NCI-H82 (cell line): ENCODE data around the gene SENP1.
A peak's percentile ranks its signal among the peaks of the same experiment; 100 is the strongest.

Experiments used
- DNase-seq: peaks from one replicate; lab custom pipeline; 2025; lab: John Stamatoyannopoulos, UW

The SENP1 gene

GRCh38 chr12:48067250-48067938 is 38.5 kb downstream of the SENP1 start:
- DNase-seq, result no peak

- no peak for DNase-seq
Observed at GRCh38 chr12:48065041-48065440, 40.8 kb downstream of the SENP1 start.

DNA sequence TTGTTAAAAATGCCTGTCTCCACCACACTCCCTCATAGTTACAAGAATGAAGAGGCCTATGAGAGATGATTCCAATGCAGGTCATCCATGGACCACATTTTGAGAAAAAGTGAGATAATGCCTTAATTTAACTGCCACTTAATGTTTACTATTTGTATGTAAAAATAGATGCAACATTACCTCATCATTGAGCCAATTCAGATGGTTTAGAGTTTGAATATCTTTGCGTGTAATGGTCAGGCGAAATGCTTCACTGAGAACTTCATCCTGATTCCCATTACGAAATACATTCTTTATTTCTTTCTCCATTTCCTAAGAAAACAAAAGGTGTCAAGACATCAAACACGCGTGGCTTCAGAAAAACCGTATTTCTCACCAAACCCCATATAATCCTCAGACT is 42.3 kb downstream of the SENP1 start:
- DNase-seq, result no peak

DNA sequence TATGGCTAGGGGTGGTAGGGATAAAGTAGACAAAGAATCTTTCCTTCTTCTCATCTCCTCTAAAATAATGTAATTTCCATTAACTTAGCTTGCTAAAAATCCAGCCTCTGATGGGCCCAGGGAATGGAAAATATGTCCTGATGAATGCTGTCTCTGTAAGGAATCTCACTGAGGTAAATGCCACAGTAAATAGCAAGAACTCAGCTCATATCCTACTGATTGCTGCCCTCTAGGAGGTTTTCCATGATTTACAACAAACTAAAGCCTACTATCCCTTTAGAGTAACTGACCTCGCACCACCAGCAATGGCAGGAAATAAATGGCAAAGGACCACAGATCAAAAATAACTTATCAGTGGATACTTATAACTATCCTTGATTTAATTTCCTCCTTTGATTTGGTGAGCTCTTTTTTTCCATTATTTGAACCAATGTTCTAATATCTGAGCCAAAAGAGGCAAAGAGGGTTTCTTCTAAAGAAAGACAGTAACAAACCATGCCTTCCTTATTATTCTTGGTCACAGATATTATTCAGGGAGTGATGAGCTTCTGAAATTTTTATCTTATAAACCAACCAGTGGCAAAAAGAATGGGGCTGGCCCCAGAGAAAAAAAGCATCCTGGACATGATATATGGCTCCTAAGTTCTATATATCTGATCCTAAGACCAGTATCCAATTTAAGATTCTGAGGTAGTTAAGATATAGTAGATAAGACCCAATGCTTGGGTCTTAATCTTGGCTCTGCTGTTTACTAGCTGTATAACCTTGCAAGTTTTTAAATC is 43.8 kb downstream of the SENP1 start:
- no peak for DNase-seq

DNA sequence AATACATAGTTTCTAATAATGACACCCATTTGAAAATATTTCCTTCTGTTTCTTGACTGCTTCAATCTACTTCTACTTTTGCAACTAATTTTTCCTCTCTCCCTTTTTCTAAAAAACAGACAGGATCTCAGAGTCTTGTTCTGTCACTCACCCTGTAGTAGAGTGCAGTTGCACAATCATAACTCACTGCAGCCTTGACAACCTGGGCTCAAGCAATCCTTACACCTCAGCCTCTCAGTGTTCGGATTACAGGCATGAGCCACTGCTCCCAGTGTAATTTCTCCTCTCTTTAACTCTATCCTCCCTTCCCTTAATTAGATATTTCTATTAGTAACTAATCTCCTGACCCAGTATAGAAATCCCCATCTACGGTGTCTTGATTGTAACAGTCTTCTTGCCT is 45.4 kb downstream of the SENP1 start:
- DNase-seq, result no peak

GRCh38 chr12:48058771-48059170 is 47.1 kb downstream of the SENP1 start:
- DNase-seq, result no peak

DNA sequence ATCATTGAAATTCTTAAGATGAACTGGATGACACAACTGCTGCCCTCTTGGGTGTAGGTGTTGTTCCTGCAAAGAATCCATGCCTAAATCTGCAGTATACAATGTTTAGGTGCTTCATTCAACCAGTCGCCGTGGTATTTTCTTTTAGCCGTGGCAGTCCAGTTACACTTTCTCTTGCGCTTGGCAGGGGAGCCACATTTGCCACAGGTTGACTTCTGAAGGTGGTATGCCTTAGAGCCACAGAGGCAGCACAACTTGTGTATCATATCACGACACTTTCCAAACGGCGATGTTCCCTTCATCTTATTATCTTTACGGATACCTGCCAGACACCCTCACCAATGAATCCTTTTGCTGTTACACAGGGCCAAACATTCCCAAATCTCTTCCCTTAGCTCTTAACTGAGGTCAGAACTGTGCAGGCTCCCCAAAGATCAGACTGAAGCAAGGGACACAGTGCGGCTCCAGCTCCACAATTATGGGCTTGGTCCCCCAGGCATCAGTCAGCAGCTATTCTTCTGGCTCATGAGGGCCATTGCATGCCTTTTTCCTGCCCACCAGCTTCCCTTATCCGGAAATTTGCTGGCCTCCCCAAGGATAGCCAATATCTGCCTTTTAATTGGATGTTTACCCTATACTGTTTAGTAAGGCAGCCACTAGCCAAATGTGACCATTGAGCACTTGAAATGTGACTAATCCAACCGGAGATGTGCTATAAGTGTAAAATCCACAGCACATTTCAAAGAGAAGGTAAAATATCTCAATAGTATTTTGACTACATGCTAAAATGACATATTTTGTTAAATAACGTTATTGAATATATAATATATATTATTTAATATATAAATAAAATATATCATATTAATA is 50.7 kb downstream of the SENP1 start:
- DNase-seq, result peak; percentile 4

DNA sequence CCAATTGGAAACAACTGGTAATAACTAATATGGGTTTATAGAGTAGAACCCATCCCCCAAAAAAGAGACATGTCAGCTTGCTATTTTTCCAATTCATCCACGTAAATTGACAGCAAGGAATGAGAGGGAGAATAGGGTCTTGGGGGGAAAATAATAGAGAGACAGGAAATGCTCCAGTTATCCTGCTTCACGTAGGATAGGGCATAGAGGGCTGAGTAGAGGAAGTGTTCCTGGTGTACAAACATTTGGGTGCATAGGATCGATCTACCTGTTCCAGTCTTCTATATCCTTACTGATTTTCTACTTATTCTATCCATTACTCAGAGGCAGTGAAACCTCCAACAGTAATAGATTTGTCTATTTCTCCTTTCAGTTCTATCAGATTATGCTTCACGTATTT is 52.0 kb downstream of the SENP1 start:
- DNase-seq, result no peak

- no peak for DNase-seq
Observed at GRCh38 chr12:48053122-48053521, 52.8 kb downstream of the SENP1 start.

- no peak for DNase-seq
Observed at GRCh38 chr12:48051681-48052080, 54.2 kb downstream of the SENP1 start.

DNA sequence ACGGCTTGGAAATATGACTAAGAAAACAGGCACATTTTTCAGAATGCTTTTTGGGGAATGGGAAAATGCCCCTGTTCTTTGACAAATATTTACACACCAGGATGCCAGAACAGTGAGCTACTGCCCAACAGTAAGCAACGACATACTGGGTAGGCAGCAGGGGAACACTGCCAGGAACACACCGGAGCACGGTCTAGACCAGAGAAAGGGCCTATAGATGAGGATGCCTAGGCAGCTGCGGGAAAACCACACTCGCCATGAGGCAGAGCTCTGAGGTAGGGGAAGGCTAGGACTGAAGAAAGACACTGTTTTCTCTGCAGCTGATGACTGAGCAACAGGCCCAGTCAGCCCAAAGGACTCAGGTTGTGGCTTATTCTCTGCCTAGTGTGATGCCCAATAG is 55.7 kb downstream of the SENP1 start:
- no peak for DNase-seq

DNA sequence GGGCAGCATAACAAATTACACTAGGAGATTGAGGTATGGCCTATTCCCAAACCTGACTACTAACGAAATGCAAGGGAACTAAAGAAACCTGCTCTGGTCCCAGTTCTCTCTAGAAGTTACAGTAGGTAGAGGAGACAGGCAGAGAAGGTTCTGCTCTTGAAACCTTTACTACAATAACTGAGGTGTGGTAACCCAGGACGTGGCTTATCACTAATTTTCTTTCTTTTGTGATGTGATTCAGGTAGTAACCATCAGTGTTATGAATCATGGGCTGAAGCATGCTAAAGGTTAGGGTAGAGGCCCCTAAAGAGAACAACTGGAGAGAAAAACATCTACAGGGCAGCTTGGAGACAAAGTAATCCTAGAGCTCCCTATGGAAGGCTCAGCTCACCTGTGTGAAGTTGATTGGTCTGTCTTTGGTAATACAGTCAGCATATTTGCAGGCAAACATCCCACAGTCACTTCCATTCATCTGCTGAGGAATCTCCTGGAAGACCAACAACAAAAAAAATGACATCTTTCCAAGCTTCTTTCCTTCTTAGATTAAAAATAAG is 59.8 kb downstream of the SENP1 start:
- no peak for DNase-seq

DNA sequence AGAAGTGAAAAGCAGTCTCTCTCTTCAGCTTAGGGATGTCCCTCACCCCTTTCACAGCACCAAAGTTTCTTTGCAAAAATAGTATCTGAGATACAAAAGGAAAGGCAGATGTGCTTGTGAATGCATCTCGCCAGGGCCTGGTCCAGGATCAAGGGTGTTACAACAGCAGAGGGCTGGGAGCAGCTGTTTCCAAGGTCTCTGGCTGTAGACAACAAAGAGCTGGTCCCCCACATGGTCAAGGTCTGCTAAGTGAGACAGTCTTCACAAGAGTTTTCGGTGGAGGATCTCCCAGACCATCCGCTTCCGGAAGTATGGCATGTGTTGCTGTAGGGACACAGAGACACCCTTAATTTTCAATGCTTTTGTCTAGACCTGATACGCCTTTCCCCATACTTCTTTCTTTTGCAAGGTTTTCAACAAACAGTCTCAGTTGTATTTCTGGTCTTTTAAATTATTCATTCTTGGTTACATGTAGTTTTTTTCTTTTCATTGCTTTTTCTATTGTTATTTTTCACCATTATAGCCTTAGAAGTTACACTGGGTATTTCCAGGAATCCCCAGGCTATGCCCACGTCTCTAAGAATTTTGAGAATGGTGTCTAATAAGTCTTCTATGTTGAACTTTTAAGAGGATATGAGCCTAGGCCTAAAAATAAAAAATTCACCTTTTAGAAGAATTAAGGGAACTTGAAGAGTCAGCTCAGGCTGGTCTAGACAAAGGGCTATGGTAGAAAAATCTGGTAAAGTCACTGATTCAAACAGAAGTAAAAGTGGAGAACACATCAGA is 60.6 kb downstream of the SENP1 start:
- no peak for DNase-seq

DNA sequence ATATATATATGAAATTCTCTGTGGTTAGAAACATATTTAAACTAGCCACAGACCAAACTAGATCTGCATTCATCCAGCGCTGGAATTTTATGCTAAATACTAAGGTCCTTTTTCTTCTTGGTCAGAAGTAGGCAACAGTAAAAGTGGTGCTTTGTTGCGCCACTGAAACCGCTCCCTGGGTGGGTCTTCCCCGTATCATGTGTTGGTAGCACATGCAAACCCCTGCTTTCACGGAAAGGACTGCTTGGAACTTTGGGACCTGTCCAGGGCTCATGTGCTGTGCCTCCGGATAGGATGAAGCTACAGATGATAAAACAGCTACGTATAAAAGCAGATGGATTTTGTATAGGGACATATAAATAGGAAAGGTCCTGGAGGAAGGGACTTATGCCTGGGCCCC is 61.5 kb downstream of the SENP1 start:
- DNase-seq, result no peak

DNA sequence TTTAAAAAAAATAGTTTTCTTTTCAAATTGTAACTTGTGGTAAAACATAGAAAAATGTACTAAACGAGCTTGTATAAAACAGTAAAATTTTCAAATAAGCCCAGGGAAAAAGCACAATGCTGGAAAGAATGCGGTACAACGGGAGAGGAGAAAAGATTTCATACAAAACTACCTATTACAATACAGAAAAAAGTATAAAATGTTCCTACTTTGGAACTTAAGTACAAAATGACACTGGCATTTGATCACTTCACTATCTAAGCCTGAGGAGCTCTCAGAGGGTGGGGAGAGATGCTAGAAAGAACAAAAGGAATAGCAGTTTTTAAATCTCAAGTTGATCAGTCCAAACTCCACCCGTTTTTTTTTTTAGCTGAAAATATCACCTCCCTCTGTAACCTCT is 62.1 kb downstream of the SENP1 start:
- DNase-seq, result no peak

DNA sequence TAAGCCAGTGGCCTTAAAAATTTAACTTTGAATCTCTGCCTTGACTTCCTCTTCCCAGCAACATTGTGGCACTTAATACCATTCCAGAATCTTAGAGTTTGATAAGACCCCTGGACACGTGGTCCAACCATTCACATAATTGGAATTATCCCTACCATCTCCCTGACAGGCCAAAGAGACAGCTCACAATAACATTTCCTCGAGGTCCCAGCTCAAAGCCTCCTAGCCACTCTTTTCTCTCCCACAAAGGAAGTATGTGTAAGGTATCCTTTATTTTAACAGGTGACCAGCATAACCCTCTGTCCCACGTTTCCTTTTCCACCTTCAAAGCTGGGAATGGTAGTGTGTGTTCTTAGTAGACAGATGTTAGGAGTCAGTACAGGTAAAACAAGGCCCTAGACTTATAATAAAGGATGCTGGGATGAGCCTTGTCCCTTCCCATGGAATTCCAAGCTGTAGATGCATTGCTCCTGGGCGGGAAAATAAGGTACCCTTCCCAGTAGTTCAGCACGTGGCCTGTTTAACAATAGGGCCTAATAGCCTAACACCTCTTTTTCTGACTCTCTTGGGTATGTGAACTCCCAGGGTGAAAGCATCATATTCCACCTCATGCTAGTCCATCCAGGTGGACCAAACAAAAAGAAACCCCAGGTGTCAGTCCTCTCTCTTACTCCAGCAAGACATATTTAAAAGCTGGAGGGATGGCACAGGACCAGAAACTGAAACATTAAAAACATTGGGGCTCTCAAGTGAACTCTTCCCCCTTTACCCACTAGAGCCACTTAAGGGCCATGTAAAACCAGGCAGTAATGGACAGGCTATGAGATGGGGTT is 64.1 kb downstream of the SENP1 start:
- no peak for DNase-seq

DNA sequence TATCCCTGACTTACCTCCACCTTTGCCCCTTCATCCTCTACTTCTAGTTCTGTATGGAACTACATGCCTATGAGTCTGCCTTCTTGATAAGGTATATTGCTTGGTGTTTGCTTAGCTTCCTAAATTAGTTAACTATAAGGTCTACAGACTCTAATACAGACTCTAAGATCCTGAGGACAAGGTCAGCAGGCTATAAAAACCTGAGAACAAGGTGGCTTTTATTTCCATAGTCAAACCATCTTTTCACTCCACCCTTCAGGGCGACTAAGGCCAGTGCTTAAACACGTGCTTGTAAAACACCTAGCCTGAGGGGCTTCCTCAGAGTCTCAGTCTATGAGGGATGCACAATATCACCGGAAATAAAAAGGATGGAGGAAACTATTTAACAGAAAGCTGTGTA is 65.5 kb downstream of the SENP1 start:
- DNase-seq, result no peak

DNA sequence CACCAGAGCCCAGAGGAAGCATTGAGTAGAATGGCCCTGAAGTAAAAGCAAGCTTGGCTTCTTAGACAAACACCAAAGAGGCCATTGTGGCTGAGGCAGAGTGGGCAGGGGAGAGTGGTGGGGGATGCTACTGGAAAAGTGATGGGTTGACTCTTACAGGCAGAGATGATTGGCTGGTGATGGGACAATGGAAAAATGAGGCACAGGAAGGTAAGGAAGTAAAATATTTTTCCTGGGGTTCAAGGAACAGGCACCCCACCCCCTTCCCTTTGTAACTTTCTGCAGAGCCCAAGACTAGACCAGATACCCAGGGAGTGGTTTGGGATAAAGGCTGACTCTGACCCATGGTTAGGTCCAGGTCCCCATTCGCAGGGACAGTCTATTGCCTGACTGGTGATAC is 66.7 kb downstream of the SENP1 start:
- no peak for DNase-seq

DNA sequence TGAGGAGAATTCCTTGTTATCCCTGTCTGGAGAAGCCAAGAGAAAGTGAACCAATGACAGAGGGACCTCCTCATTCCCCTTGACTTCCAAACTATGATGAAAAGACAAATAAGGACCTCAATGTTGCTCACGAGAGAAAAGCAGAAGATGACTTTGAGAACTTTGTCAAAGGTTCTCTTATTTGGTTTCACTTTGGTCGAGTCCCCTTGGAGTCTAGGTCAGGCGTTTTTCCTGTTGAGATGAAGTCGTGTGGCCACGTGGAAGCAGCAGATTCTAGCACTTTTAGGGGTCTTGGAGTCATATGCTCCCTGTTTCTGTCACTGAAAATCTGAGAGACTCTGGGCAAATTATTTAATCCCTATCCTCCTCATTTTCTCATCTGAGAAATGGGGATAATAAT is 67.8 kb downstream of the SENP1 start:
- no peak for DNase-seq

DNA sequence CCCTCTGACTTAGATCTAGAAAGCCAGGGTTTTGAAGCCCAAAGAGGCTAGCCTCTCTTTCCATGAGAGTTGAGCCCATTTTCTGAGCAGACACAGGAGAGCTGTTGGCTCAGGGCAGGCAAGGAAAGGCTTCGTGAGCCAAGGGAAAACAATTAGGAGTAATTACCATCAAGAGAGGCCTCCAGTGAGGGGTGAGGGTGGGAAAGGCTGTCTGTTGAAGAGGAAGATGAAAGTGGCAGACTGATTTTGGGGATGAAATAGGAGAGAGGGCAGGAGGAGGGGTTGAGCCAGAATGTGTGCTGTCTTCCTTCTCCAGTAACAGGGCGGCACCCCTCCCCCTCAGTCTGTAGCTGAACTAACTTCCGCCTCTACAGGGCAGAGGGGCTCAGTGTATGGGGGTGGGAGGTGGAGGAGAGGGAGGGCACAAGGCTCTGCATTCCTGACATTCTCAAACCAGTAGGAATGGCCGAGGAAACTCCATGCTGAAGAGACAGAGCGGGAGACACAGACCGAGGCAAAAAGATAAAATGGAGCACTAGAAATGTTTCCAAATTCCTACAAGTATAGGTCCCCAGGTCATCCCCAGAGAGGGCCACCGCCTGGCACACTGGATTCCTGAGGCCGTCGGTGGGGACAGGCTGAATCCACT is 68.5 kb downstream of the SENP1 start:
- no peak for DNase-seq
